ENCODE measurements around the gene DDX54.

Gene DDX54

GRCh38 chr12:113185180-113186032 lies at the start of gene DDX54, which contains the start of gene RITA1:
DDX54 (minus strand) TSS chr12:113185478; CDS start chr12:113185451, 27 bp downstream.
RITA1 (plus strand) TSS chr12:113185721; CDS start chr12:113186747, 1,026 bp downstream.
- in situ Hi-C loops (cut with HindIII; ENCODE audit: low pct_ligation_motif_present, low pct_unique_long_range_greater_than_20kb, low sequenced_read_pairs), result no loop called here
- peak; percentile 77 for DNase-seq

DNA sequence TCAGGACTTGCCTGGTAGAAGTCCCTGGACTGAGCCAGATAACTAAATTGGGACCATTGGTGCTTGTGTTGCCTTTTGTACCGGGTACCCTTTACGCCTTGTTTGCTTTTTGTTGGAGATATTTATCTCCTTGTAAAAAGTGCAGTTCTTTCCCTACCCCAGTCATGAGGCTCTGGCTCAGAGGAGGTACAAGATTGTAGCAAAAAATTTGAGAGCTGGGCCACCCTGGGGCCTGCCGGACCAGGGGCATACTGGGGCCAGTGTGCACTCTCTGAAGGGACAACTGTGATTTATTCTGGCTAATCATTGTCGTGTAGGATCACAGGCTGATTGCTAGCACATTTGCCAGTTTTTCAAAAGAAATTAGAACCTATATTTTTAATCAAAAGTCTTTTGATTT lies 49.2 kb upstream of the DDX54 start:
- DNase-seq, result no peak
- in situ Hi-C loops (cut with HindIII; ENCODE audit: low pct_ligation_motif_present, low pct_unique_long_range_greater_than_20kb, low sequenced_read_pairs), result no loop called here

DNA sequence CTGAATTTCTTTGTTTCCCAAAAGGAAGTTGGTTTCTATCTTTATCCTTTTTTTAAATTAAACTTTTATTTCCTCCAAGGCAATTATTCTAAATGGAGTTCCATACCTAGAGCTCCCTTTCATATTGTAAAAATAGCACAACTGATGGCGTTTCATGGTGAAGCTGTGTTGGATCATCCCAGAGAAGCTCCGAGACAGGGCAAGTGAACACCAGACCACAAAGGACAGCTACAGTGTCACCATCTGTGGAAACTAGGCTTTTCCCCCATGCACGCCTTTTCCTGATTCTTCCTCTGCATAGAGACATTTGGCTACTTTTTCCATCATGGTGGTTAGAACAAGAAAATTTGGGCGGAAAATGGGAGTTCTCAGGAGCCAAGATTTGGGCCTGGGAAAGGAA lies 48.7 kb upstream of the DDX54 start:
- no peak for DNase-seq
- in situ Hi-C loops (cut with HindIII; ENCODE audit: low pct_ligation_motif_present, low pct_unique_long_range_greater_than_20kb, low sequenced_read_pairs), result no loop called here

- peak; percentile 54 for DNase-seq
- in situ Hi-C loops (cut with HindIII; ENCODE audit: low pct_ligation_motif_present, low pct_unique_long_range_greater_than_20kb, low sequenced_read_pairs), result no loop called here
These were observed 47.7 kb upstream of the DDX54 start for GRCh38 chr12:113232840-113233585.

DNA sequence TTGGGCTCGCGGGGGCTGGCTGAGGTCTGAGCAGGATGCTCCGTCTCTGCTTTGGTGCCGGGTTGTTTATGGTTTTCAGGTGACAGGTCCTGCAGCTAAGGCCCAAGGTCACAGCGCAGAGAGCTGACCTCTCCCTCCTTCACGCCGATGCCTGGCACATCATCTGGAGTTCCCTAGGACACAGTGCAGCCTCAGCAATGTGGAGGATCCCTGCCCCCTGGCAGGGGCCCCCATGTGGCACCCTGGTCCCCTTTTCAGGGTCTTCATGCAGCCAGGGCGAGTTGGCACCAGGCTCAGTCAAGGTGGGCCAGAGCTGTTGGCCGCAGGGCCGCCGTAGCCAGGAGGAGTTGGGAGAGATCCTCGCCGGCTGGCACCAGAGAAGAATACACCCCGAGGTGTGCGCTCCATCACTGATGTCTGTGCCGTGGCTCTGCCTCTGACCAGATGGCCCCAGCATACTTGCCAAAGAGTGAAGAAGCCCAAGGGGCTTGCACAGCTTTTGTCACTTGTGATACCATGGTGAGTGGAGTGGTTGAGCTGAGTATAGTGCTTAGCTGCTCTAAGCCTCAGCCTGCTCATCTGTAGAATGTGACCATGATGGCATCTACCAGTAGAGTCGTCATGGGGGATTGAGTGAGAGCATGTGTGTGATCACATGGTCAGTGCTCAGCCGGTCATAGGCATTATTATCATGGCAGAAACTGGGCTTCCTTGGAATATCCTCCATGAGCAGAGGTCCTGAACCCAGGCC lies 47.0 kb upstream of the DDX54 start:
- DNase-seq, result no peak
- in situ Hi-C loops (cut with HindIII; ENCODE audit: low pct_ligation_motif_present, low pct_unique_long_range_greater_than_20kb, low sequenced_read_pairs), result no loop called here

DNA sequence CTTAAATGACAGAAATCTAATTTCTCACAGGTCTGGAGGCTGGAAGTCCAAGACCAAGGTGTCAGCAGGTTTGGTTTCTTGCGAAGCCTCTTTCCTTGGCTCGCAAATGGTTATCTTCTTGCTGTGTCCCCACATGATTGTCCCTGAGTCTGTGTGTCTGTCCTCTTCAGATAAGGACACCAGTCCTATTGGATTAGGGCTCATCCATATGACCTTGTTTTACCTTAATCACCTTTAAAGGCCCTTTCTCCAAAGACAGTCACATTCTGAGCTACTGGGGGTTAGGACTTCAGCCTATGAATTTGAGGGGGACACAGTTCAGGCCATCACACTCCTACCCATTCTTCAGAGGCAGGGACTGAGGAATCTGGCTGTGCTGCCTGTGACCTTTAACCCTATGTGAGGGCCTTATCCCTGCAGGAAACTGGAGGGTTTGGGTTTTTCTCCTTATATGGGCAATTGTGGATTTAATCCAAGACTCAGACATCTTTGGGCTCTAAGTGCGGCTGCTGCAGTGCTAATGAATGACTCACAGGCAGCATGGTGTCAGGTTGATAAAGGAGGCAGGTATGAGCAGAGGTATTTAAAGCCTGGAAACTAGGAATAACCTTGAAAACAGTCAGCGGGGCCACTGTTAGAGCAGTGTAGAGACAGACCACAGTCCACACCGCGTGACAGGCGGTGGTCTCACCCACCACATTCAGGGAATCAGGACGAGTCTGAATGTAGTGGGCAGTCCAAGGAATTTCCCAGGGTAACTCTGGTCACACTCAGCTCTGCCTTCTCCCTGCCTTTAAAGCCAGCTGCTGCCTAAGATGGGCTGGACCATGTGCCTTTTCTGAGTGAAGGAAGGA lies 46.2 kb upstream of the DDX54 start:
- in situ Hi-C loops (cut with HindIII; ENCODE audit: low pct_ligation_motif_present, low pct_unique_long_range_greater_than_20kb, low sequenced_read_pairs), result no loop called here
- peak; percentile 28 for DNase-seq

- in situ Hi-C loops (cut with HindIII; ENCODE audit: low pct_ligation_motif_present, low pct_unique_long_range_greater_than_20kb, low sequenced_read_pairs), result no loop called here
These were observed 45.3 kb upstream of the DDX54 start for GRCh38 chr12:113230315-113231234.

GRCh38 chr12:113228394-113229028 lies 43.2 kb upstream of the DDX54 start:
- in situ Hi-C loops (cut with HindIII; ENCODE audit: low pct_ligation_motif_present, low pct_unique_long_range_greater_than_20kb, low sequenced_read_pairs), result no loop called here
- DNase-seq, result no peak

More at GRCh38 chr12:113230315-113231234, 45.3 kb upstream of the DDX54 start:
- no peak for DNase-seq

DNA sequence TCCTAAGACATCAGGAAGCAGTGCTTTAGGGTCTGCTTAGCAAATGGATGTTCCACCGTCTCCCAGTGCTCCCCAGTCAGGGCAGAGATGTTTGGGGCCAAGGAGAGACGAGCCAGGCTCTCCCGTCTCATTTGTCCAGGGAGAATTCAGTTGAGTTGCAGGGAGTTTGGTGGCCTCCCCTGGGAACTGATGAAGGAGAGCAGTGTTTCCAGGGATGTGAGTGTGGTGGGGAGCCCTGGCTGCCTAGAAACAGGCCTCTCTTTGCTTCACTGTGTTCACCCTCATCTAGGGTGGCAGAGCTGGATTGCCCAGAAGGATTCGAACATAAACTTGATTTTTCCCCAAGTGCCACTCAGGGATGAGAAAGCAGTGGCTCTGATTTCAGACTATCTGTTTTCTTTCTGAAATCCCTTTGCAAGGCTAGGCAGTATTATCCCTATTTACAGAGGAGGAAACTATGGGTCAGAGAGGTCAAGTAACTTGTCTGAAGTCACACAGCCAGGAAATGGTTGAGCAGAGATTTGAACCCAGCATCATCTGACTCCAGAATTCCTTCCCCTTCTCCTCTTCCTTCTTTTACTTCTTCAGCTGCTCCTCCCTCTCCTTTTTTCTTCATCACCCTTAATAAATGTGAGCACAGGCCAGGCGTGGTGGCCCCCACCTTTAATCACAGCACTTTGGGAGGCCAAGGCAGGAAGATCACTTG lies 42.6 kb upstream of the DDX54 start:
- in situ Hi-C loops (cut with HindIII; ENCODE audit: low pct_ligation_motif_present, low pct_unique_long_range_greater_than_20kb, low sequenced_read_pairs), result no loop called here
- no peak for DNase-seq

- no peak for DNase-seq
- in situ Hi-C loops (cut with HindIII; ENCODE audit: low pct_ligation_motif_present, low pct_unique_long_range_greater_than_20kb, low sequenced_read_pairs), result no loop called here
These were observed 41.7 kb upstream of the DDX54 start for GRCh38 chr12:113226696-113227568.

GRCh38 chr12:113224955-113225354 lies 39.7 kb upstream of the DDX54 start:
- in situ Hi-C loops (cut with HindIII; ENCODE audit: low pct_ligation_motif_present, low pct_unique_long_range_greater_than_20kb, low sequenced_read_pairs), result no loop called here
- no peak for DNase-seq

DNA sequence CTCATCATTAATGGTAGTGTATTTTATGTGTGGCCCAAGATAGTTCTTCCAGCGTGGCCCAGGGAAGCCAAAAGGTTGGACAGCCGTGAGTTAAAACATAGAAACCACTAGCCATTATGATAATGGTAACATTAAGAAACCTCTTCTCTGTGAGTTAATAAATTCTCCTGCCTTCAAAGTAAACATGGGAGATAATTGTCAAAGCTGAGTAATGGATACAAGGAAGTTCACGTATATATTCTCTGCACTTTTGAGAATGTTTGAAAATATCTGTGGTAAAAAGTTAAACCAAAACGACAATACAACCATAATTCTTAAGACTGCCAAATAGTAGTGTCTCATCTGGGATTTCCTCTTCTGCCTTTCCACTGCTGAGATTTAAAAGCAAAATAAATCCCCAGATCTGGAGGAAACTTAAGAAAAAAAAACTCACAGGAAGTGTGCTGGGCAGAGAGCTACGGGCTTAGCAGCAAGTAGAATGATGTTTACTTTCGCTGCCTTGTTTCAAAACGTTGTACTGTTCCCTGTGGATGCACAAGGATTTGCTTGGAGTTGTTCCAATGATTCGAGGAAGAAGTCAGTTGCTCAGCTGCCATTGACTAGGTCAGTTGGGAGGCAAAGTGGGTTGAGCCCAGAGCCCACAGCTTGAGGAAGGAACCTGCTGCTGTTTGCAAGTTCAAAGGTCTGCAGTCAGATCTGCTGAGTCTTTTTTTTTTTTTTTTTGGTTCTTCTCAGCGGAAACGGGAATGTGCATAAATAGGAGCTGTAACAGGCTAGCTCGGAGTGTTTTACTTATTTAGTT lies 37.7 kb upstream of the DDX54 start:
- in situ Hi-C loops (cut with HindIII; ENCODE audit: low pct_ligation_motif_present, low pct_unique_long_range_greater_than_20kb, low sequenced_read_pairs), result no loop called here
- DNase-seq, result peak; percentile 93

- in situ Hi-C loops (cut with HindIII; ENCODE audit: low pct_ligation_motif_present, low pct_unique_long_range_greater_than_20kb, low sequenced_read_pairs), result no loop called here
- no peak for DNase-seq
These were observed 36.9 kb upstream of the DDX54 start for GRCh38 chr12:113221997-113222729.
